Epithelial cell of esophagus (primary cell): Measurements from ENCODE around the gene NR1D1.

Experiments
- DNase-seq: peaks from one replicate; pipeline ENCODE4 v3.0.0; 2010; ENCODE audit warnings: low read depth
- H3K4me3 ChIP-seq: 2 replicates; pipeline ENCODE4 v1.5.1; 2011; ENCODE audit warnings: mild to moderate bottlenecking, low read length, control low read depth
- CTCF ChIP-seq: IDR thresholded peaks from 2 replicates; pipeline ENCODE4 v1.5.1; 2011; ENCODE audit warnings: low read depth, mild to moderate bottlenecking, low read length, control low read depth, inconsistent platforms; ENCODE audit not compliant: insufficient read depth; ENCODE audit errors: missing control alignments

Gene NR1D1

GRCh38 chr17:40065769-40066510, 34.4 kb downstream of the NR1D1 start:
- DNase-seq: no peak
- no peak overlapping the region for H3K4me3 ChIP-seq
- no peak for TF ChIP-seq CTCF

DNA sequence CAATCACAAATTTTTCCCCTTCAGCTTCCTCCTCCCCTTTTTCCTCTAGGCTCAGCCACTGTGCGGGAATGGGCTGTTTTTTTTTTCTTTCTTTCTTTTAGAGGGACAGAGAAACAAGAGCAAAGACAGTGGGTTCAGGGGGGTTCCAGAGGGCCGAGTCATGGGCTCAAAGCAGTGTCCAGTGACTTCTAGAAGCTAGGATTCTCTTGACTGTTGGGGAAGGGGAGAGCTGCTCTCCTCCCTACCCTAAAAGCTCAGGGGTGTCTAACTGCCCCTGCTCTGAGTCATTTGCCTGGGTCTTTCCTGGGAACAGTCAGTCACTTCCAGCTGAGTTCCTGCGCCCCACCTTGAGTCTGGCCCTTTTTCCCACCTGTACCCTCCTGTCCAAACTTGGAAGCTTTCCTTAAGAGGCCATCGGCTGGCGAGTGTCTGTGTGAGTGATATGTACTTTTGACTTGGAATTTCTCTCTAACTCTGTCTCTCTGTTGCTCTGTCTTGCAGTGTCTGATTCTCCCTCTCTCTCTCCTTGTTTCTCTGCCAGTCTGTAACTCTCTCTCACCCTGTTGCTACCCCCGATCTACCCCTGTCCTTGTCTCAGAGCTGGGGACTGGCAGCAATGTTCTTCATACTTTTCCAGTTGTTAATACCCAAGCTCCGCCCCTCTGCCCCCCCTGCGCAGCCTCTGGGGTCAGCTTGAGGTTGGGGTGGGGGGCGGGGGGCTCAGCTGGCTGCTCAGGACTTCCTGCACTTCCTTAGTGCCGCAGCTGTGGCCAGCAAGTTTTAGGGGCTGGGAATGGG, 35.2 kb downstream of the NR1D1 start:
- DNase-seq: no peak
- no peak overlapping the region for H3K4me3 ChIP-seq
- TF ChIP-seq CTCF: no peak

GRCh38 chr17:40063901-40064531, 36.4 kb downstream of the NR1D1 start:
- DNase-seq: no peak
- peak overlapping the region; percentile 80 for H3K4me3 ChIP-seq

DNA sequence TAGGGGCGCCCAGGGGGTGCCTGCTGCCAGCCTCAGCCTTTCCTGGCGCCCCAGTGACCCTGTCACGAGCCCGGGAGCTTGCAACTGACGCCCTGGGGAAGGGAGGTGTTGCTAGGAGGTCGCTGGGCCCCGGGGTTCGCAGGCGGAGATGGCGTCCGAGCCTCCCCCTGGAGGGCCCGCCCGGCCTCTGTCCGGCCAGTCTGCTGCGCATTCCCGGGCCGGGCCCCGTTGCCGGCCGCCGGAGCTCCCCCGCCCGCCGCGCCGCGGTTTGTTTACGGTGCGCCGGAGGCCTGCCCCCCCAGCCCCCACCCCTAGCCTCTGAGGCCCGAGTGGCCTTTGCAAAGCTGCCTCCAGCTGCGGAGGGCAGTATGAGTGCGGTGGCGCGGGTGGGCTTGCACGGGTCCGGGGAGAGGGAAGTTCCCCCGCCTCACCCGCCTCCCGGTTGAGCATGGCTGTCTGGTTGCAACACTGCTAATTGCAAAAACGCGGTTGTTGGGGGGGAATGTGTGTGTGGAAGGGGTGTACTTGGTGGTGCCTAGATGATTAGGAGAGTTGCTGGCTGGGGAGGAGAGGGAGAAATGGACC, 37.1 kb downstream of the NR1D1 start:
- peak overlapping the region; percentile 80 for H3K4me3 ChIP-seq
- no peak for TF ChIP-seq CTCF
- peak; percentile 26 for DNase-seq

More at GRCh38 chr17:40063901-40064531, 36.4 kb downstream of the NR1D1 start:
- TF ChIP-seq CTCF: no peak

- H3K4me3 ChIP-seq: peak within 1 kb of the TSS; percentile 80
These were observed 37.8 kb downstream of the NR1D1 start, which contains the start of gene THRA for GRCh38 chr17:40062329-40063186. THRA (plus strand) TSS chr17:40062965; CDS start chr17:40074489, 11,524 bp downstream.

More at GRCh38 chr17:40062329-40063186, 37.8 kb downstream of the NR1D1 start, which contains the start of gene THRA:
- peak; percentile 54 for DNase-seq
- TF ChIP-seq CTCF: no peak
